ENCODE data around the gene GBE1.

Gene GBE1

GRCh38 chr3:81468391-81468790 is 293.1 kb downstream of the GBE1 start:
- no peak for DNase-seq (ENCODE audit: low read depth in 3 of 3)

DNA sequence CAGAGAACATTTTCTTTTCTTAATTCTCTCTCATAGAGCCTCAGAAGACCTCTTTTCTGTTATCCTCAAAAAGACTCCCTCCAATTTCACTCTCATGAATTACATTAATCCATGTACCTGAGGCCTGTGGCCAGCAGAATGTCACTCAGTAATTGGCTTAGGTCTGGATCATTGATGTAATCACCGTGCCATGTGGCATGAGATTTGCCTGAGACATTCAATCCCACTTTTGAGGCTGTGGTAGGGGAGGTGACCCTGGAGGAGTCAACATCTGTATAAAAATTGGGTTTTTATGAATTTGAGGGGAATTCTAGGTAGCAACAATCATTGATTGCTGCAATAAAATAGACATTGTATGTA is 295.3 kb downstream of the GBE1 start:
- no peak for DNase-seq (ENCODE audit: low read depth in 3 of 3)

GRCh38 chr3:81465510-81466200 is 295.8 kb downstream of the GBE1 start:
- DNase-seq (ENCODE audit: low read depth in 3 of 3), result no peak

DNA sequence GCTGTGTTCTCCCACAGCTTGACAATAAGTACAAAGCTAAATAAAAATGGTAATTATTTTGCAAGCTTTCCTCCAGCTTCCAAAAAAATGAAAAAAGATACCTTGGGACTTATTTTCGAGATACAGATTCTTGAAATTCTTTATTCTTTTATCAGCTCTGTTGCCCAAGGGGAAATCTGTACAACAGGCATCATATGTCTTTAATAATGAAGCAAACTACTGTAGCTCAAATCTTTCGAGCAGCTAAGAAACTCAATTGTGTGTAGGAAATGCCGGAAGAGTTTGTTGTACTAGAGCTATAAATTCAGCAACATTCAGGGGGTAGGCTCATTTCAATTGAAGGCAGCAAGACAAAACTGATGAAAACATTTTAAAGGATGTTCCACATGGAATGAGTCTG is 297.7 kb downstream of the GBE1 start:
- no peak for DNase-seq (ENCODE audit: low read depth in 3 of 3)

DNA sequence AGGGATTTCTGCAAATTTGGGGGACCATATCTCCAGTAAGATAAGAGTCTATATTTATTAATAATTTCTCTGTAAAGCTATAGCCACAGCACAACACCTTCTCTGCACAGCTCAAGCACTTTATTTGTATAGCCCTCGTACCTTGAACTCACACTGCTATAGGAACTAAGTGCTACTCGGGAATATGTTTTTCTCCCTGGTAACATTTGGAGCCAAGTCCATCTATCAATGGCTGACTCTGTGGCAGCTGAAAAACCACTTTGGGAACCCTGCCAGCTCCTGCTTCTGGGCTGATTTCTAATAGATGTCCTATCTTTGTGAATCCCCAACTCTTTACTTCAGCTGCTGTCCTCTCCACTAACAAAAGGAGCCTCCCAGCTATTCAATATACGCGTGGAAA is 298.5 kb downstream of the GBE1 start:
- no peak for DNase-seq (ENCODE audit: low read depth in 3 of 3)

- DNase-seq (ENCODE audit: low read depth in 3 of 3), result no peak
Observed at GRCh38 chr3:81459733-81460132, 301.7 kb downstream of the GBE1 start.

- no peak for DNase-seq (ENCODE audit: low read depth in 3 of 3)
Observed at GRCh38 chr3:81452418-81452817, 309.0 kb downstream of the GBE1 start.

- DNase-seq (ENCODE audit: low read depth in 3 of 3), result no peak
Observed at GRCh38 chr3:81451611-81452010, 309.8 kb downstream of the GBE1 start.

DNA sequence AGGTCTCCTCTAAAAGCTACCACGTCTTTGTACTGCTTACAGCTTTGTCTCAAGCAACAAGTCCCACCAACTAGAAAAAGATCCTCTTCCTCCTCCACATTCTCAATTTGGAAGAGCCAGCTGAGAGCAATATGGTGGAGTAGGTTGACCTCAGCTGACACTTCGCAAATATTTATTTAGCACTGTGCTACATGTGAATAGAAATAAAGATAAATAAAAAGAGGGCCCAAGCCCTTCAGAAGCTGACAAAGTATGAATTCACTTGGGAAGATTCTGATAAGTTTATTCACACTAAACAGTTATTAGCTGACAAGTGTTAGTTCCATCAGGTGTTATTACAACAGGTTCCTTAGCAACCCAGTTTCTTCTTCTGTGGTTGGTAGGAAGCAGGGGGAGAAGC is 310.3 kb downstream of the GBE1 start:
- no peak for DNase-seq (ENCODE audit: low read depth in 3 of 3)

DNA sequence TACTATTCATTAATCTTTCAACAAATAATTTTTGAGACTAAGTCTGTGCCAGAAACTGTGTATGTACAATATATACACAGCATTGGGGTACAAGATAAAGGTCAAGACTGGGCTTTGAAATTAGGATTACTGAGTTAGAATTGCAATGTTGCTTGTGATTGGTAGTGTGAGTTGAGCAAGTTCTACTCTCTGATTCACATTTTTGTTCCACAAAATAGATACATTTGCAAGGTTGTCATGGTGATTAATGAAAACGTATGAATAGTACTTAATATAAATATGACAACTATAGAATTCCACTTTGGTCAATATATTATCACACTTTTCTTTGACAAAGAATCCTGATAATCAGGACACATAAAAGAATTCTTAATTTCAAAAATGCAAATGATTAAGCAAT is 314.6 kb downstream of the GBE1 start:
- no peak for DNase-seq (ENCODE audit: low read depth in 3 of 3)

GRCh38 chr3:81445712-81446111 is 315.7 kb downstream of the GBE1 start:
- no peak for DNase-seq (ENCODE audit: low read depth in 3 of 3)

GRCh38 chr3:81444817-81445460 is 316.5 kb downstream of the GBE1 start:
- no peak for DNase-seq (ENCODE audit: low read depth in 3 of 3)

DNA sequence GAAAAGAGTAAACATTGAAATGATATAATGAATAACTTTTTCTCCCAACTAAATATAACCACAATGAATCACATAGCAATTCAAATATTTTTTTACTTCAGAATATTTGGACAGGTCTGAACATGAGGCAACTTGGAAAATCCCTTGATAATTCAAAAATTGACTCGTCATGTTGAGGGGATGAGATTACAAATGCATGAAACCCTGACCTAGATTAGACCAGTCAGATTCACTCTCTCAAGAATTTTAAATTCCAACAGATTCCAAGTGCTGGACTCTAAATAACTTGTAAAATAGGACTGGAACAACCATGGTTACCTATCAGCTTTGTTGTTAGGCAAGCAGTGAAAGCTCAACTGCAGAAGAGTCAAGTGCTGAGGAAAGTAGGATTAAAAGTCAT is 317.5 kb downstream of the GBE1 start:
- no peak for DNase-seq (ENCODE audit: low read depth in 3 of 3)

GRCh38 chr3:81443457-81443782 is 318.0 kb downstream of the GBE1 start:
- no peak for DNase-seq (ENCODE audit: low read depth in 3 of 3)

DNA sequence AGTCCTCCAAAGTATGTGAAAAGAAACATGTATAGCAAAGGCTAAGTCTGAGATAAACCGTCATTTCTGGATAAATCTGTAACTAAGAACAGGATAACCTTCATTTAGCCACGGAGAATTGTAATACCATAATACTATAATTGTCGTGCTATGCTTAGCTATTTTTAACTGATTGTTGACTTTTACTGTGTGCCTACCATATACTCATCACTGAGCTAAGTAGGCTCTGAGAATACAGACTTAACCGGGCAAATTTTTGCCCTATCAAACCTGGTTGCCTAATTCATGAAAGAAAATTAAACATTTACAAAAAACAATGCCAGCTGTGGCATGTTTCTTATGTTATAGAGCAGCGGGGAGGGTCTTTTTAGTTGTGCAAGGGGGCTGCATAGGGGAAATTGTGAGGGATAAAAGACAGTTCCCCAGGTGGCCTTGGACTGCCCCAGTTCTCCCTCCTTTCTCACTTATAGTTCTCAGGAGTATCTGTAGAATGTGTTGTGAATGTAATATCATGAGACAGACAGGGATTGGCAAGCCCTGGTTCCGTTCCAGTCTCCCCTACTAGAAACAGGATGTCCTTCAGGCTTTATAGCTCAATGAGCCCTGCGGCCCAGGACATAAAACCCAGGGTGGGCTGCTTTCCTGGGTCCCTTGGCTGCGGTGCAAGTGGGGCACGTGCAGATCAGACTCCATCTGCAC is 318.5 kb downstream of the GBE1 start:
- no peak for DNase-seq (ENCODE audit: low read depth in 3 of 3)

GRCh38 chr3:81440661-81441060 is 320.8 kb downstream of the GBE1 start:
- DNase-seq (ENCODE audit: low read depth in 3 of 3), result no peak

All from stimulated activated CD4-positive, alpha-beta T cell treated with anti-CD3 and anti-CD28 coated beads, TNF-alpha, amount 100 ng/mL, for 24 hours (primary cell).